ENCODE results near the gene ASB10. TPM values are rescaled to one million over a fixed set of nuclear protein-coding genes. Genes with fewer than 3 reads are reported as not detected.

The ASB10 gene
- total and polyA plus RNA-seq, 2 donors (not counting 1 experiment from before 2014, with no cell fraction given), result not detected

GRCh38 chr7:151131224-151131591, 55.8 kb downstream of the ASB10 start:
- no peak overlapping the region for H3K9ac ChIP-seq (ENCODE audit: insufficient read depth, low read length)
- H3K79me2 ChIP-seq (ENCODE audit: control insufficient read depth, insufficient read depth, low read length), result no peaks in the 10 kb centered on the region
- no peak overlapping the region for H3K4me3 ChIP-seq (replicated peaks in 1 of 4; ENCODE audit: control extremely low read depth in 1 of 4, insufficient read depth in 1 of 4, low read depth in 3 of 4, low read length in 4 of 4)
- H2AFZ ChIP-seq (ENCODE audit: low read length), result no peak overlapping the region
- no peaks in the 10 kb centered on the region for H3K27me3 ChIP-seq (ENCODE audit: control insufficient read depth, insufficient read depth, low read length)
- no peak for DNase-seq (ENCODE audit: low read depth in 2 of 2)
- no peaks in the 10 kb centered on the region for H4K20me1 ChIP-seq (ENCODE audit: control insufficient read depth, extremely low read depth, insufficient read depth, low read length)
- TF ChIP-seq EZH2 (IDR thresholded peaks at IDR 0.05; ENCODE audit: low read length, missing control alignments), result no peak
- no peak for TF ChIP-seq CTCF (conservative IDR thresholded peaks at IDR 0.05 in 1 of 2, IDR thresholded peaks at IDR 0.05 in 1 of 2; ENCODE audit: low read depth in 1 of 2, low read length in 2 of 2)
- H3K36me3 ChIP-seq (ENCODE audit: control insufficient read depth, insufficient read depth, low read length), result peaks cover 22% of the 10 kb centered on the region
- H3K4me1 ChIP-seq (ENCODE audit: control insufficient read depth, extremely low read depth, insufficient read depth, low read length), result no peaks in the 10 kb centered on the region
- no peak overlapping the region for H3K4me2 ChIP-seq (ENCODE audit: extremely low read depth, insufficient read depth, low read length)
- no peak overlapping the region for H3K27ac ChIP-seq (ENCODE audit: insufficient read depth, low read length)
- H3K9me3 ChIP-seq (ENCODE audit: control insufficient read depth, insufficient read depth, low read depth, low read length), result no peaks in the 10 kb centered on the region

GRCh38 chr7:151130741-151131157, 56.3 kb downstream of the ASB10 start:
- no peak for DNase-seq (ENCODE audit: low read depth in 2 of 2)
- no peak for TF ChIP-seq CTCF (conservative IDR thresholded peaks at IDR 0.05 in 1 of 2, IDR thresholded peaks at IDR 0.05 in 1 of 2; ENCODE audit: low read depth in 1 of 2, low read length in 2 of 2)
- Histone ChIP-seq H3K27me3 (ENCODE audit: control insufficient read depth, insufficient read depth, low read length) (no peaks in the 10 kb centered on the region), H4K20me1 (ENCODE audit: control insufficient read depth, extremely low read depth, insufficient read depth, low read length) (no peaks in the 10 kb centered on the region), H3K4me1 (ENCODE audit: control insufficient read depth, extremely low read depth, insufficient read depth, low read length) (peaks cover under 1% of the 10 kb centered on the region), H3K27ac (ENCODE audit: insufficient read depth, low read length) (no peak overlapping the region), H3K9me3 (ENCODE audit: control insufficient read depth, insufficient read depth, low read depth, low read length) (no peaks in the 10 kb centered on the region), H3K9ac (ENCODE audit: insufficient read depth, low read length) (no peak overlapping the region), H3K4me2 (ENCODE audit: extremely low read depth, insufficient read depth, low read length) (no peak overlapping the region), H3K4me3 (replicated peaks in 1 of 4; ENCODE audit: control extremely low read depth in 1 of 4, insufficient read depth in 1 of 4, low read depth in 3 of 4, low read length in 4 of 4) (no peak overlapping the region), H3K36me3 (ENCODE audit: control insufficient read depth, insufficient read depth, low read length) (peaks cover 19% of the 10 kb centered on the region), H3K79me2 (ENCODE audit: control insufficient read depth, insufficient read depth, low read length) (no peaks in the 10 kb centered on the region), H2AFZ (ENCODE audit: low read length) (no peak overlapping the region)

- H4K20me1 ChIP-seq (ENCODE audit: control insufficient read depth, extremely low read depth, insufficient read depth, low read length), result no peaks in the 10 kb centered on the region
- no peak overlapping the region for H3K4me2 ChIP-seq (ENCODE audit: extremely low read depth, insufficient read depth, low read length)
- no peak overlapping the region for H3K27ac ChIP-seq (ENCODE audit: insufficient read depth, low read length)
- H3K4me3 ChIP-seq (replicated peaks in 1 of 4; ENCODE audit: control extremely low read depth in 1 of 4, insufficient read depth in 1 of 4, low read depth in 3 of 4, low read length in 4 of 4), result no peak overlapping the region
- no peaks in the 10 kb centered on the region for H3K27me3 ChIP-seq (ENCODE audit: control insufficient read depth, insufficient read depth, low read length)
- H3K9me3 ChIP-seq (ENCODE audit: control insufficient read depth, insufficient read depth, low read depth, low read length), result no peaks in the 10 kb centered on the region
- H3K79me2 ChIP-seq (ENCODE audit: control insufficient read depth, insufficient read depth, low read length), result no peaks in the 10 kb centered on the region
- TF ChIP-seq CTCF (conservative IDR thresholded peaks at IDR 0.05 in 1 of 2, IDR thresholded peaks at IDR 0.05 in 1 of 2; ENCODE audit: low read depth in 1 of 2, low read length in 2 of 2) (no peak), EZH2 (IDR thresholded peaks at IDR 0.05; ENCODE audit: low read length, missing control alignments) (no peak)
- no peak overlapping the region for H3K9ac ChIP-seq (ENCODE audit: insufficient read depth, low read length)
- H3K4me1 ChIP-seq (ENCODE audit: control insufficient read depth, extremely low read depth, insufficient read depth, low read length), result peaks cover 5% of the 10 kb centered on the region
- H2AFZ ChIP-seq (ENCODE audit: low read length), result no peak overlapping the region
- H3K36me3 ChIP-seq (ENCODE audit: control insufficient read depth, insufficient read depth, low read length), result peaks cover 18% of the 10 kb centered on the region
- DNase-seq (ENCODE audit: low read depth in 2 of 2), result no peak
These were observed 57.0 kb downstream of the ASB10 start for GRCh38 chr7:151129960-151130591.

Data from fibroblast of lung (primary cell).